Inflammatory macrophage treated with lipopolysaccharide for 1 hour (primary cell): ENCODE results near the gene ACSL1.

Experiments used
- DNase-seq, 2 donors: peaks; one replicate each; pipeline ENCODE4 v3.0.0-alpha.2; 2020 to 2022

The ACSL1 gene

GRCh38 chr4:184750926-184751584 is 74.7 kb downstream of the ACSL1 start:
- no peak for DNase-seq

- DNase-seq, result no peak
Measured at GRCh38 chr4:184748251-184748652, 77.5 kb downstream of the ACSL1 start.

- DNase-seq, result no peak
Measured at GRCh38 chr4:184747034-184747830, 78.5 kb downstream of the ACSL1 start.

- peak; percentile 63 to 75 for DNase-seq
Measured at GRCh38 chr4:184745831-184746795, 79.7 kb downstream of the ACSL1 start.

GRCh38 chr4:184744236-184744635 is 81.5 kb downstream of the ACSL1 start:
- DNase-seq, result peak in 1 of 2 donors; percentile 33

- peak in 1 of 2 donors; percentile 40 for DNase-seq
Measured at GRCh38 chr4:184743650-184744049, 82.1 kb downstream of the ACSL1 start.

GRCh38 chr4:184741651-184742050 is 84.1 kb downstream of the ACSL1 start:
- DNase-seq, result peak in 1 of 2 donors; percentile 53

GRCh38 chr4:184740980-184741391 is 84.8 kb downstream of the ACSL1 start:
- DNase-seq, result peak in 1 of 2 donors; percentile 22

GRCh38 chr4:184739575-184739974 is 86.2 kb downstream of the ACSL1 start:
- peak; percentile 52 to 74 for DNase-seq

- DNase-seq, result no peak
Measured at GRCh38 chr4:184734758-184735157, 91.0 kb downstream of the ACSL1 start.

GRCh38 chr4:184733654-184734524 is 91.9 kb downstream of the ACSL1 start, which contains the start of gene CENPU:
Gene CENPU (minus strand): TSS chr4:184734096. CDS start chr4:184734062, 34 bp downstream.
- peak; percentile 91 to 95 for DNase-seq

GRCh38 chr4:184732126-184732525 is 93.6 kb downstream of the ACSL1 start:
- no peak for DNase-seq

GRCh38 chr4:184731056-184731455 is 94.7 kb downstream of the ACSL1 start:
- no peak for DNase-seq

- DNase-seq, result no peak
Measured at GRCh38 chr4:184729946-184730345, 95.8 kb downstream of the ACSL1 start.

GRCh38 chr4:184728858-184729257 is 96.9 kb downstream of the ACSL1 start:
- no peak for DNase-seq

- DNase-seq, result peak in 1 of 2 donors; percentile 25
Measured at GRCh38 chr4:184727430-184727829, 98.3 kb downstream of the ACSL1 start.

- DNase-seq, result no peak
Measured at GRCh38 chr4:184722798-184723197, 103.0 kb downstream of the ACSL1 start.

GRCh38 chr4:184721254-184721653 is 104.5 kb downstream of the ACSL1 start:
- no peak for DNase-seq

- DNase-seq, result no peak
Measured at GRCh38 chr4:184719407-184719806, 106.4 kb downstream of the ACSL1 start.

- no peak for DNase-seq
Measured at GRCh38 chr4:184715526-184715925, 110.2 kb downstream of the ACSL1 start.

GRCh38 chr4:184713887-184714286 is 111.9 kb downstream of the ACSL1 start:
- DNase-seq, result no peak

- no peak for DNase-seq
Measured at GRCh38 chr4:184712322-184712721, 113.4 kb downstream of the ACSL1 start.
